Measurements from ENCODE around the gene RBMY1F. TPM values are rescaled to one million over a fixed set of nuclear protein-coding genes. Genes with fewer than 3 reads are reported as not detected.
"Not testable (repeated sequence)": the region's sequence is repeated elsewhere in the genome, so short reads cannot be mapped to it uniquely, and the experiment has no call there.

Gene RBMY1F
- not detected in 2 replicates for total RNA-seq (ENCODE audit: low replicate concordance)

- H3K4me3 ChIP-seq (ENCODE audit: low read depth, low read length); DNase-seq (ENCODE audit: low read depth): not testable (repeated sequence)
Measured at GRCh38 chrY:22182823-22183222, at the start of gene RBMY1F. Gene RBMY1F (minus strand): TSS chrY:22182923. CDS start chrY:22180969, 1,954 bp downstream.

DNA sequence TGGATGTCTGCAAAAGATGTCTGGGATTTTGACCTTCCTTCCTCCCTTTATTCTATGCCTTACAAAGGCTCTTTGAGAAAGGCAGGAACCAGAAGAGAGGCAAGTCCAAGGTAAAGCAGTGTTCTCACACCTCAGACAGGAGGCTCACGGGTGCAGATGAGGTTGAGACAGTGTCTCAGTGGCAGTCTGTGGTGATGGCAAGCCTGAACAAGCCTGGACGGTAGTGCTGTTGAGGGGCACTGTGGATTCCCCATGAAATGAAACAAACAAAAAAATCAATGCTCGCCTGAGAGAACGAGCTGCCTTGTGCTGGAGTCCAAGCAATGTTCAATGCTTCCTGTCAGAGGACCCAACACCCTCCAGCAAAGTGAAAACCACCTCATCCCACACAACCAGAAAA lies 31.6 kb downstream of the RBMY1F start:
- DNase-seq (ENCODE audit: low read depth); H3K4me3 ChIP-seq (ENCODE audit: low read depth, low read length): not testable (repeated sequence)

- DNase-seq (ENCODE audit: low read depth); H3K4me3 ChIP-seq (ENCODE audit: low read depth, low read length): not testable (repeated sequence)
Measured at GRCh38 chrY:22141011-22141695, 41.6 kb downstream of the RBMY1F start.

GRCh38 chrY:22134719-22135118 lies 48.0 kb downstream of the RBMY1F start:
- H3K4me3 ChIP-seq (ENCODE audit: low read depth, low read length); DNase-seq (ENCODE audit: low read depth): not testable (repeated sequence)

DNA sequence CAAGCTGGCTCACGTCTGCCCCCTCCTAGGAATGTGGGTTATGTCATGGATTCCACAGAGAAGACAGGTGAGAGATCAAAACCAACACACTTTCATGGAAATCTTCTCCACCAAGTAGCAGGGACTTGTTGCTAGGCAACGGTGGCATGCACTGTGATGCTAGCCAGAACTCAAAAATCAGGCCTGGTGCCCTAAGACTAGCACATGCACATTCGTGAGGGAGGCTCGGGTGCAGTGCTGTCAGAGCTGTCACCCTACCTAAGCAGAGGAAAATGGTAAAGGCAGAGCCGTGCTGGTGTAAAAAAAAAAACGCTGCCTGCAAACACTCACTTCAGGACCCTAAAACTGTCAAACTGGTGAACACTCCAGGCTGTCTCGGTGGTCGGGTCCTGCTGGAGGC lies 52.2 kb downstream of the RBMY1F start:
- H3K4me3 ChIP-seq (ENCODE audit: low read depth, low read length); DNase-seq (ENCODE audit: low read depth): not testable (repeated sequence)

Other genes starting within 250 kb of the RBMY1F start
- gene RBMY1J, start 220.5 kb upstream of the RBMY1F start, total RNA-seq (ENCODE audit: low replicate concordance): 0.49 TPM in 1 of 2 replicates, not detected in the other

All from fibroblast of the aortic adventitia (primary cell).